SK-N-SH (cell line): ENCODE data around the gene PWWP2B.

ENCODE experiments used
- RAD21 ChIP-seq: IDR thresholded peaks from 2 replicates; pipeline ENCODE4 v1.6.1; 2012; ENCODE audit warnings: mild to moderate bottlenecking, low read length
- RXRA ChIP-seq: IDR thresholded peaks from 2 replicates; pipeline ENCODE4 v1.4.0; 2012; ENCODE audit warnings: low read depth, mild to moderate bottlenecking, borderline replicate concordance
- TF ChIP-seq, protein P1 (sequence below): IDR thresholded peaks from 2 replicates; pipeline ENCODE4 v1.4.0; 2012; ENCODE audit warnings: low read depth, borderline replicate concordance
- TF ChIP-seq, protein P2 (sequence below): fragments of 200-600 bp; sonication (generic); IDR thresholded peaks from 2 replicates; pipeline ENCODE4 v1.6.1; 2017; ENCODE audit warnings: antibody characterized with exemption, mild to moderate bottlenecking, moderate library complexity

DNA sequence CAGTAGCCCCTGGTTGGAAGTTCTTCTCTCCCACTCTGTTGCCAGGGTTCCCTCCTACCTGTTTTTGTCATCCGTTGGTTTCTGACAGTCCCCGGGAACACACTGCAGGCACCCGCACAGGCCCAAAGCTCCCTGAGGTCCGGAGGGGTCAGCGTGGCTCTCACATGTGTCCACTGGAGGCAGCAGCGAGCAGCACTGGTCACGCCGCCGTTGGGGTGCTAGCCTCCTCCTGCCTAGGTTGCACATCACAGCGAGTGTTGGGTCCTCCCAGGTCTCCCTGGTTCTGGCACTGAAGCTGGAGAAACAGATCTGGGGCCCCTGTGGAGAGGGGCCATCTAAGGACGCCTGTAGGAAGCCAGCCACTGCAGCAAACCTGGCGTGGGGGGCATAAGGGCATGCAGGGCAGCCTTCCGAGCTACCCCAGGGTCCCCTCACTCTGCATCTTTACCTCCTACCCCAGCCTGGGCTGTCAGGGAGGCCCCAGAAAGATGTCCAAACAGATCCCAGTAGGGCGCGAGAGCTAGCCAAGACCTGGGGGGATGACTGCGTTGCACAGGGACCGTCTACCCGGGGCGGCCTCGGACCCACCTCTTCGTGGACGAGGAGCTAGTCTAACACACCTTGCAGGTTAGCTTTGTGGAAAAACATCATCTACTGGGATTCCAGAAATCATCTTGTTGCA lies 36.1 kb upstream of the PWWP2B start:
- TF ChIP-seq, protein P1, sequence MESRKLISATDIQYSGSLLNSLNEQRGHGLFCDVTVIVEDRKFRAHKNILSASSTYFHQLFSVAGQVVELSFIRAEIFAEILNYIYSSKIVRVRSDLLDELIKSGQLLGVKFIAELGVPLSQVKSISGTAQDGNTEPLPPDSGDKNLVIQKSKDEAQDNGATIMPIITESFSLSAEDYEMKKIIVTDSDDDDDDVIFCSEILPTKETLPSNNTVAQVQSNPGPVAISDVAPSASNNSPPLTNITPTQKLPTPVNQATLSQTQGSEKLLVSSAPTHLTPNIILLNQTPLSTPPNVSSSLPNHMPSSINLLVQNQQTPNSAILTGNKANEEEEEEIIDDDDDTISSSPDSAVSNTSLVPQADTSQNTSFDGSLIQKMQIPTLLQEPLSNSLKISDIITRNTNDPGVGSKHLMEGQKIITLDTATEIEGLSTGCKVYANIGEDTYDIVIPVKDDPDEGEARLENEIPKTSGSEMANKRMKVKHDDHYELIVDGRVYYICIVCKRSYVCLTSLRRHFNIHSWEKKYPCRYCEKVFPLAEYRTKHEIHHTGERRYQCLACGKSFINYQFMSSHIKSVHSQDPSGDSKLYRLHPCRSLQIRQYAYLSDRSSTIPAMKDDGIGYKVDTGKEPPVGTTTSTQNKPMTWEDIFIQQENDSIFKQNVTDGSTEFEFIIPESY: no peak
- no peak for TF ChIP-seq RXRA
- peak; percentile 32; the same call in 1 of the 2 replicates for TF ChIP-seq RAD21
- TF ChIP-seq, protein P2, sequence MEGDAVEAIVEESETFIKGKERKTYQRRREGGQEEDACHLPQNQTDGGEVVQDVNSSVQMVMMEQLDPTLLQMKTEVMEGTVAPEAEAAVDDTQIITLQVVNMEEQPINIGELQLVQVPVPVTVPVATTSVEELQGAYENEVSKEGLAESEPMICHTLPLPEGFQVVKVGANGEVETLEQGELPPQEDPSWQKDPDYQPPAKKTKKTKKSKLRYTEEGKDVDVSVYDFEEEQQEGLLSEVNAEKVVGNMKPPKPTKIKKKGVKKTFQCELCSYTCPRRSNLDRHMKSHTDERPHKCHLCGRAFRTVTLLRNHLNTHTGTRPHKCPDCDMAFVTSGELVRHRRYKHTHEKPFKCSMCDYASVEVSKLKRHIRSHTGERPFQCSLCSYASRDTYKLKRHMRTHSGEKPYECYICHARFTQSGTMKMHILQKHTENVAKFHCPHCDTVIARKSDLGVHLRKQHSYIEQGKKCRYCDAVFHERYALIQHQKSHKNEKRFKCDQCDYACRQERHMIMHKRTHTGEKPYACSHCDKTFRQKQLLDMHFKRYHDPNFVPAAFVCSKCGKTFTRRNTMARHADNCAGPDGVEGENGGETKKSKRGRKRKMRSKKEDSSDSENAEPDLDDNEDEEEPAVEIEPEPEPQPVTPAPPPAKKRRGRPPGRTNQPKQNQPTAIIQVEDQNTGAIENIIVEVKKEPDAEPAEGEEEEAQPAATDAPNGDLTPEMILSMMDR: peak; percentile 70
